IPS-NIHi7 (cell line): Measurements from ENCODE around the gene PHACTR1.
A peak's percentile ranks its signal among the peaks of the same experiment; 100 is the strongest.
"Not testable (repeated sequence)": the region's sequence is repeated elsewhere in the genome, so short reads cannot be mapped to it uniquely, and the experiment has no call there.

Experiments
- DNase-seq: peaks from one replicate; pipeline ENCODE4 v3.0.0; 2012; ENCODE audit warnings: mixed read lengths; ENCODE audit errors: extremely low spot score

PHACTR1 gene

DNA sequence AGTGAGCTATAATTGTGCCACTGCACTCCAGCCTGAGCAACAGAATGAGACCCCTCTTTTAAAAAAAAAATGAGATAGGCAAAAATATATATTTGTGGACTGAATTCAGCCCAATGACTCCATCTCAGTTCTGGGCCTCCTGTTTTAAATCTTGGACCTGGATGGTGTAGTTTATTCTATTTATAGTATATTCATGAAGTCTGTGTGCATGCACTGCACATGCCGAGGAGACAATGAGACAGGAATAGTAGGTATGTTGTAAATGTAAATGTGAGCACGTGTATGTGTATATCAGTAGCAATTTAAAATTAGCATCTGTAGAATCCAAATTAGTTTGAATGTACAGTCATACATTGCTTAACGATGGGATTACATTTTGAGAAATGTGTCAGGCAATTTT is 520.8 kb downstream of the PHACTR1 start:
- DNase-seq: no peak

- no peak for DNase-seq
These were observed 521.5 kb downstream of the PHACTR1 start for GRCh38 chr6:13238017-13238416.

DNA sequence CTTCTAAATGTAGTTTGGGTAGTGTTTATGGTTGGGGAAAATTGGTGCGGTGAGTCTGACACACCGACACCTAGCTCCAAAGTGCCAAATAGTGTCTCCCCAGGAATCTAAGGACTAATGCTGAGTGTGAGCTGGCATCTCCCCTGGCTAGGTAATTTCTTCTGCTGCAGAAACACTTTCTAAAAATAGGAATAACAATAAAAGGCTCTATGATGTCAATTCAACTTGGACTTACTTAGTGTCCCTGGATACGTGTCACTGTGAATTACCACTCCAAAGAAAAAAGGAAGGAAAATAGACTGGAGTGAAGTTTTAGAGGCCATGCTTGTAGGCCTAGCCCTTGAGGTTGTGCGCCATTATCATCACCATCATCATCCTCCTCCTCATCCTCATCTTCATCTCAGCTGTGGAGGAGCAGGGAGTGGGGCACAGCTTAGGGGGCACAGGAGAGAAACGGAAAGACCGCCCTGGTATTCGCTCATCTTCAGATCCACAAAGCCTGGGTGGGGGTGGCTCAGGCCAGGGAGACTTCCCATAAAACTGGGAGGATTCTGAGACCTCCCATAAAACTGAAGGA is 522.2 kb downstream of the PHACTR1 start:
- no peak for DNase-seq

GRCh38 chr6:13239530-13240455 is 523.2 kb downstream of the PHACTR1 start:
- DNase-seq: no peak

GRCh38 chr6:13241364-13241763 is 524.8 kb downstream of the PHACTR1 start:
- no peak for DNase-seq

GRCh38 chr6:13242178-13242577 is 525.6 kb downstream of the PHACTR1 start:
- no peak for DNase-seq

DNA sequence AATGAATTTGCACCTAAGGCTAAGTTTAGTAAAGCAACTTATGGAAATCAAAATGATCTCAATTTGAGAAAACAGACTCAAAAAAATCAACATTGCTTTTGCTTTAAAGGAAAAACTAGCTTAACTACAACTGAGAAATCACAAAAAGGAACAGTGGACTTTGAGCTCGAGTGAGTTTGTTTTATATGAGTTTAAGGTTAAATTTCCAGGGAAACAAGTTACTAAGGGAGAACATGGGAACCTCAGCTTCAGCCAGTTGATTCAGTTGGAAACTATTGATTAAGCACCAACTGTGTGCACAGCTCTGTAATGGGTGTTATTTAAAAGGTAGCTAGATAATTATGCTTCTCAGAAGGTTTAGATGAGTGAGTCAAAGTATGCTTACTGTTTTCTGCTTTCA is 526.0 kb downstream of the PHACTR1 start:
- no peak for DNase-seq

GRCh38 chr6:13243033-13243432 is 526.5 kb downstream of the PHACTR1 start:
- no peak for DNase-seq

- DNase-seq: not testable (repeated sequence)
These were observed 527.2 kb downstream of the PHACTR1 start for GRCh38 chr6:13243745-13244144.

GRCh38 chr6:13247627-13248026 is 531.1 kb downstream of the PHACTR1 start:
- no peak for DNase-seq

GRCh38 chr6:13248053-13248452 is 531.5 kb downstream of the PHACTR1 start:
- DNase-seq: peak; percentile 57

DNA sequence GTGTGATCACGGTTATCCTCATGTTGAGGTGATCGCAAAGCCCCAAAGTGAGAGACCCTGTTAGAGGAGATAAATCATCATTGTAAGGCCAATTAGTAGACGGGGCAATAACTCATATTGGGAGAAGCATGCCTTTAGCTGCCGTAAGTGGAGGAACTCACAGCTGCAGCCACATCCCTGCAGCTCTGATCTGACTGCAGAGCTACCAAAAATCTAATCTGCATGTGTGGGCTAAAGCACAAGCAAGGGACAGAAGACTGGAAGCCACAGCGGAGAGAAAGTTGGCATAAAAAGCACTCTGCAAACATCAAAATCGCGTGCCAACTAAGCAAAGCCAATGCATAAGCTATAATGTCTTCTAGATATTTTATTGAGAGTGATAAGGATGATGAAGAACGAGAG is 532.0 kb downstream of the PHACTR1 start:
- no peak for DNase-seq

- no peak for DNase-seq
These were observed 532.4 kb downstream of the PHACTR1 start for GRCh38 chr6:13248994-13249393.

DNA sequence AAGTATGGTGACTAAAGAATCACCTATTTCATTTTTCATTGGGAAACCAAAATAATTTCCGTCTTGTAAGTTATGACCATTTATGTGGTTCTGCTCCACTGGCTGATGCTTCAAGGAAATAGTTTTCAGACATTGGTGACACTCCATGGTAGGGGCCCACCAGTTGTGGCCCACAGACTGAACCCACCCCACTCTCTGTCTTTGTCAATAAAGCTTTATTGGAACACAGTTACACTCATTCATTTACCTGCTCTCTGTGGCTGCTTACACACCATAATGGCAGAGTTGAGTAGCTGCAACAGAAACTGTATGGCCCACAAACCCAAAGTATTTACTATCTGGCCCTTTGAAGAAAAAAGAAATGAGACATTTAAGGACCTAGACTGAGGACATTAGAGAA is 533.2 kb downstream of the PHACTR1 start:
- DNase-seq: no peak

- no peak for DNase-seq
These were observed 534.1 kb downstream of the PHACTR1 start for GRCh38 chr6:13250703-13251102.

DNA sequence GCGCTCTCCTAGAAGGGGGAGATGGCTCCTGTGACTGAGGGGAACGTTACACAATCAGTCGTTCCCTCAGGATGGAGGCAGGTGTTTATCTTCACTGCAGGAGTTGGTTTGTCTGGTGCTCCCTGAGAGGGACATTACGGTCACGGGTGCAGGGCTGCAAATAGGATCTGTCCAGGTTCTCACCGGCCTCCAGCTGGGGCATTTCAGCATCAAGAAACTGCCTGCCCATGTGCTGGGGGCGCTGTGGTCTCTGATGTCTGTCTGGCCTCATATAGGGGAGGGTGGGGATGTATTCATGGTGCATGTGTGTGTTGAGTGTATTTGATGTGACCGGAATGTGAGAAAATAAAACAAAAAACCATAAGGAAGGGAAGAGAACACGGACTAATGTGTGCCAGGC is 534.7 kb downstream of the PHACTR1 start:
- no peak for DNase-seq

DNA sequence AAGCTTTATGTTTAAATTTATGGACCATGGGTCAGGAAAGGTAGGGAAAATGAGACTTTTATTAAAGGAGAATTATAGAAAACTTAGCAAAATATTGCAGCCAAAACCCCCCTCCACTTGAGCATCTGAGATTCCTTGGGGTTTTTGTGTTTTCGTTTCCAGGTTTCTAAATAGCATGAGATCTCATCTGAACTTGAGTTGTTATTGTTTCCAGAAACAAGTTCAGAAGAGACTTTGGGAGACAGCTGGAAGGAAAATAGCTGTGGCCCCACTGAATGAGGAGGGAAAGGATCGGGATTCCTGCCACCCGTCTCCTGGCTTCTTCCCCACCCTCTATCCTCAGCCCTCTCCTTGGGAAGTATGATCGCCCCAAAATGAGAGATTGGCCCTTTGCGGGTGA is 536.2 kb downstream of the PHACTR1 start:
- no peak for DNase-seq

DNA sequence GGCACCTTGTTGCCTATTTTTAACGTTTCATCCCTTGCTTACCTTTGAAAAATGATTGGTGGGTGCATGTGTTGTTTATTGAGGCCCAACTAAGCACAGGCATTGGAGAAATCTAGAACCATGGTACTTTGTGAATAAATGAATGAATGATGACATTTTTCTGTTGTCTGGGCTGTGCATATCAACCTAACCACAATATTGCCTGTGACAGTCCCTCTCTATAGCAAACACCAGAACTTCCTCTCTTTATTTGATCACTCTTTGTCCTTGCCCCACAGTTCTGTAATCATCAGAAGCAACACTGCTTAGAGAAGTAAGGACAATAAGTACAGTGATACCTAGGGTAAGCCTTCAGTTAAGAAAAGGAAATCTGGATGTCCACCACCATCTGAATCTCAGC is 536.7 kb downstream of the PHACTR1 start:
- DNase-seq: no peak

DNA sequence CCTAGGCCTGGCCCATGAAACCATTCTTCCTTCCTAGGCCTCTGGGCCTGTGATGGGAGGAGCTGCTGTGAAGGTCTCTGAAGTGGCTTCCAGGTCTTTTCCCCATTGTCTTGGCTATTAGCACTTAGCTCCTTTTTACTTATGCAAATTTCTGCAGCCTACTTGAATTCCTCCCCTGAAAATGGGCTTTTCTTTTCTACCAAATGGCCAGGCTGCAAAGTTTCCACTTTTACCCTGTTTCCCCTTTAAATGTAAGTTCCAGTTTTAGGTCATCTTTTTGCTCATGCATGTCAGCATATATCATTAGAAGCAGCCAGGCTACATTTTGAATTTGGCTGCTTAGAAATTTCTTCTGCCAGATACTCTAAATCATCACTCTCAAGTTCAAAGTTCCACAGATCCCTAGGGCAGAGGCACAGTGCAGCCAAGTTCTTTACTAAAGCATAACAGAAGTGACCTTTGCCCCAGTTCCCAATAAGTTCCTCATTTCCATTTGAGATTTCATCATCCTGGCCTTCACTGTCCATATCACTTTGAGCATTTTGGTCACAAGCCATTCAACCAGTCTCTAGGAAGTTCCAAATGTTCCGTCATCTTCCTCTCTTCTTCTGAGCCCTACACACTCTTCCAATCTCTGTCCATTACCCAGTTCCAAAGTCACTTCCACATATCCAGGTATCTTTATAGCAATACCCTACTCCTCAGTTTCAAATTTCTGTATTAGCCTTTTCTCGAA is 539.9 kb downstream of the PHACTR1 start:
- no peak for DNase-seq

DNA sequence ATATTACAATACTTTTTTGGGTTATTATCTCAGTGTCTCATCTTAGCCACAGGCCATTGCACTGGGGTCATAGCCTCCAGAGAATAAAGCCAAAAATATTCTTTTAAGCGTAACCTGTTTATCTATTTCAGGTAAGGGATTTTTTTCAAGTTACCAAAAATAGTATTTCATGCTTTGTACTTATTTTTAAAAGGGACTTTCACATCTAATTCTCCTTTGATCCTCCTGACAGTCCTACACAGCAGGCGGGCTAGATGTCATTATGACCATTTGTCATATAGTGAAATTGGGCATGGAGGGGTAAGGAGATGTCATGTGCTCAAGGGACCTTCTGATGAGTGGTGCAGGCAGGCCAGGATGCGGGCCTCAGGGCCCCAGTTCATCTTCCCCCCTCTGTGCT is 542.8 kb downstream of the PHACTR1 start:
- DNase-seq: no peak

DNA sequence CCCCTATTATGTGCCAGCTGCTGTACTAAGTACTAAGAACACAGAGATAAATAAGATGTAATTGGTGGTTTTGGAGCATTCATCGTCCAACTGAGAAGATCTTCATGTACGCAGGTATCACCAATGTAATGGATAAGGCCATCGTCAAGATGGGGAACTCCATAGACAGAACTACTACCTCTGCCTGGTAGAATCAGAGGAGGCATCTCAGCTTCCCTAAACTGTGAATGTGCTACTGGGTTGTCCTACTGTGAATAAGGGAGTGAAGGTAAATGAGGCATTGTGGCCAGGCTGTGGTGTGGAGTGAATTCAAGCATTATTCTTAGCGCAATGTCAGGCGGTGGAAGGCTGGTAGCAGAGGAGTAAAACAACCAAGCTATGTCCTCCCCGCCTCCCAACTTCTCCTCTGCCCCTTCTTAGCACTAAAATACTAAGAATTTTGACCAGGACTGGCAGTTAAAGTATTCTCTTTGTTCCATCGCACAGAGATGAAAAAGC is 543.6 kb downstream of the PHACTR1 start:
- no peak for DNase-seq

- no peak for DNase-seq
These were observed 544.3 kb downstream of the PHACTR1 start for GRCh38 chr6:13260831-13261230.
